TTC549 (cell line): ENCODE data around the gene NSMCE1.
"Not testable (repeated sequence)": the region's sequence is repeated elsewhere in the genome, so short reads cannot be mapped to it uniquely, and the experiment has no call there.

Source experiments
- FAIRE-seq: peaks from 2 replicates; lab custom pipeline; 2012; peaks lifted over from hg19 to GRCh38; lab: Jason Lieb, UNC

The NSMCE1 gene

DNA sequence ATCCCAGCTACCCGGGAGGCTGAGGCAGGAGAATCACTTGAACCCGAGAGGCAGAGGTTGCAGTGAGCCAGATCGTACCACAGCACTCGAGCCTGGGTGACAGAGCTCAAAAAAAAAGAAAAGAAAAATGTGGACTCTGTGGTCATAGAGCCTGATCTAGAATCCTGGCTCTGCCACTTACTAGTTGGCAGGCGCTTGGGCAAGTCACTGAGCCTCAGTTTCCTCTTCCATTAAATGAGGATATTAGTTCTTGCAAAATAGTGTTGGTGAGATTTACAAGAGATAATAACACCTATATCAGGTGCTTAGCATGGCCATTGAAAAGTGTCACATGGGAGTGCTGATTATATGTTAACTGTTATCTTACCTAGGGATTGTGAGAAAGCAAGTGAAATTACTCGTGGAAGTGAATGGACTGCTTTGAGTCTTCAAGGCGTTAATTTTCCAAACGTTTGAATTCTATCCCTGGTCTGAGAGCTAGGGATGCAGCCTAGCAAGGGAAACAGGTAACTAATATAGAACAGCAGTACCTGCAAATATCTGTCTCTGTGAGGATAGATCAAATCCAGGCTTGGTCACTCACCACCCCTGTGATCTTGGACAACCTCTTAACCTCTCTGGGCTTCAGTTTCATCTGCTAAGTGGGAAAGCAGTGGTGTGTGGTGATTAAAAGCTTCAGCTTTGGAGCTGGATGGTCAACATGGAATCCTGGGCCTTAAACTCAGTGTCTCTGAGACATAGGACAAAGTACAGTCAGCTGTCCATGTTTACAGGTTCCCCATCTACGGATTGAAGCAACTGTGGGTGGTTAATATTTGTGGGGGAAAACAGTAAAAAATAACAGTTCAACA lies 953 bp upstream of the NSMCE1 start:
- no peak for FAIRE-seq

DNA sequence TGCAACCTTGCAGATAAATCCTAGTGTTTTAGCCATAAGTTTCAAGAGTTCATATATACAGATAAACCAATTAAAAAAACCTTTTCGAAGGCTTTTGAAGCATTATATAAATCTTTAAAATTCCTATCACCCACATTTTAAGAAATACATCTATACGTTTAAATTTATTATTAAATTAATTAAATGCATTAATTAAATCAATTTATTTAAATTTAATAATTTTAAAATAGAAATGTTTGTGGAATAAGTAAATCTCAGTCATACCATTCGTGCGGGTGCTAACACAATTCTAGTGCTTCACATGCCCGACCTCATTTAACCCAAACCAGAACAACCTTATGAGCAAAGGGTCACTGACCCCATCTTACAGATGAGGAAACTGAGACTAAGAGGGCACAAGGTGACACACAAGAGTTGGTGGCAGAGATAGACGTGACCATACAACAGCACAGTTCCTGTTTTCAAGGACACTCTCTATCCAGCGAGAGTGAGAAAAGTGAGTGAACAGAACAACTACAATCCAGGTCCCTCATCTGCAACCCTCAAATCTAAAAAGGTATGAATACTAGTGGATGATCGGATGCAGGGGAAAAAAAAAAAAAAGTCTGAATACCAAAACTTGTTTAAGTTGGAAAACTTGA lies 1.4 kb downstream of the NSMCE1 start:
- FAIRE-seq: no peak

DNA sequence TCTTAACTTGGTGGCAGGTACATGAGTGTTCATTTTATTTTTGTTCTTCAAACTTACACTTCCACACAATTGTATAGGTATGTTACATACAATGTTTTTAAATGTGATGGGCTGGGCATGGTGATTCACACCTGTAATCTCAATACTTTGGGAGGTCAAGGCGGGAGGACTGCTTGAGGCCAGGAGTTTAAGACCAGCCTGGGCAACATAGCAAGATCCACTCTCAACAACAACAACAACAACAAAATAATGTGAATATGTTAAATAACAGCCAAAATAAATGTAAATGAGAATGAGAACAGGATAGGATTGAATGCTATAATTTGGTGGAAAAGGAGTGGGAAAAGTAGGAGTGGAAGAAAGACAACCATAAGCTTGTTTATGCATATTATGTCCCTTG lies 2.6 kb downstream of the NSMCE1 start:
- no peak for FAIRE-seq

DNA sequence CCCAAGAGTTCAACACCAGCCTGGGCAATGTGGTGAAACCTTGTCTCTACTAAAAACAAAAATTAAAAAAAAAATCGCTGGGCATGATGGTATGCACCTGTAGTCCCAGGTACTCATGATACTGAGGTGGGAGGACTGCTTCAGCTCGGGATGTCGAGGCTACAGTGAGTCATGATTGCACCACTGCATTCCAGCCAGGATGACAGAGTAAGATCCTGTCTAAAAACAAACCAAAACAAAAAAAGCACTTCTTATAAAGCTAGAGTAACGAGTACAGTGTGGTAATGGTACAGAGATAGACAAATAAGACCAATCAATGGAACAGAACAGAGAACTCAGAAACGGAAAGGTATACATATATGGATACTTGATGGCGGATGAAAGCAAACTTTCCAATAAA lies 4.4 kb downstream of the NSMCE1 start:
- no peak for FAIRE-seq

DNA sequence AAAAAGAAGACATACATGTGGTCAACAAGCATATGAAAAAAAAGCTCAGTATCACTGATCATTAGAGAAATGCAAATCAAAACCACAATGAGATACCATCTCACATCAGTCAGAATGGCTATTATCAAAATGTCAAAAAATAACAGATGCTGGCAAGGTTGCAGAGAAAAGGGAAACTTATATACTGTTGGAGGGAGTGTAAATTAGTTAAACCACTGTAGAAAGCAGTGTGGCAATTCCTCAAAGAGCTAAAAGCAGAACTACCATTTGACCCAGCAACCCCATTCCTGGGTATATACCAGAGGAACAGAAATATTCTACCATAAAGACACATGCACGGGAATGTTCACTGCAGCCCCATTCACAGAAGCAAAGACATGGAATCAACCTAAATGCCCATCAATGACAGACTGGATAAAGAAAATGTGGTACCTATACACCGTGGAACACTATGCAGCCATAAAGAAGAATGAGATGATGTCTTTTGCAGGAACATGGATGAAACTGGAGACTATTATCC lies 5.6 kb downstream of the NSMCE1 start:
- not testable (repeated sequence) for FAIRE-seq

DNA sequence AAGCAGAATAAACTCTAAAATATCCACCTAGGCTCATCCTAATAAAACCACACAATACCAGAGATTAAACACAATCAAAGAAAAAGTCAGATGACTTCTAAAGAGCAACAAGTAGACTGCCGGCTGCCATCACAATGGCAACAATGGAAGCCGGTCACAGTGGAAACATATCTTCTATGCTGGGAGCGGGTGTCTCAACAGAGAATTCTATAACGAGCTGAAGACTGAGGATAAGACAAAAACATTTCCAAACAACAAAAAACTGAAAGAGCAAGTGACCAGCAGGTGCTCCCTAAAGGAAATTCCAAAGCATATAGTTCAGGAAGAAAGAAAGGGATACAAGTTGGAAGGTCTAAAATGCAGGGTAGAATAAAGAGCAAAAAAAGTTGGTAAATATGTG lies 8.9 kb downstream of the NSMCE1 start:
- no peak for FAIRE-seq

DNA sequence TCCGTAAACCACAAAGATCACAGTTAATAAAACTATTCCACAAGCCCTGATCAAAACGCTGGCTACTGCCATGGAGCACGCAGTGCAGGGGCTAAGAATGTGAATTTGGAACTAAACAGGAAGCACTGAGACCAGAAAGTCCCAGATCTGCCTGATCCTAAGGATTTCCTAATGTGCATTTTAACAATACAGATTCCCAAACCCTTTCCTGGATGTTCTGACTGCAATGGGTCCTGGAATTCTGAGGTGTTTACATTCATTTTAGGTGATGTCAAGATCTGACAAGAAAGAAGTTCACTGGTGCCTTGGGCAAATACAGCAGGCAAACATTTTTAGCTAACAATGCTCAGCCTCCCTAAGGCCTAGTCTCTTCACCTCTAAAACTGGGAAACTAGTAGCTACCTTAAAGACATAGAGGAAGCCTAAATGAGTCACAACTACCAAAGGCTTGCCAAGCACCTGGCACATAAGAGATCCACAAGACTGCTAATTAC lies 10.3 kb downstream of the NSMCE1 start:
- FAIRE-seq: no peak

DNA sequence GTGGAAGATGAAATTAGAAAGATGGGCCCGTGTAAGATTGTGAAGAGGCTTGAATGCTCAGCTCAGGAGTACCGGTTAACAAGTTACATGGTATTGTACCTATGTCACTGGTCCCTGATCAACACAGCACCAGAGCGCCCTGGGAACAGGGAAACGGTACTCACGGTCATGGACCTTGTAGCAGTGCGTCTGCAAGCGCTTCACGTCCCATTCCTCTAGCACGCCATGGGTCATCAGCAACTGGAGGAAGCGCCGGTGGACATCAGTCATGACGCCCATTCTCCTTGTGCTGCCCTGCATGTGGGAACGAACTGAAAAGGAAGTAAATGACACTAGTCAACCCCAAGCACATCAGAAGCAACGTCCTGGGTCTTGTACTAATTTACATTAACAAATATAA lies 11.3 kb downstream of the NSMCE1 start:
- no peak for FAIRE-seq

DNA sequence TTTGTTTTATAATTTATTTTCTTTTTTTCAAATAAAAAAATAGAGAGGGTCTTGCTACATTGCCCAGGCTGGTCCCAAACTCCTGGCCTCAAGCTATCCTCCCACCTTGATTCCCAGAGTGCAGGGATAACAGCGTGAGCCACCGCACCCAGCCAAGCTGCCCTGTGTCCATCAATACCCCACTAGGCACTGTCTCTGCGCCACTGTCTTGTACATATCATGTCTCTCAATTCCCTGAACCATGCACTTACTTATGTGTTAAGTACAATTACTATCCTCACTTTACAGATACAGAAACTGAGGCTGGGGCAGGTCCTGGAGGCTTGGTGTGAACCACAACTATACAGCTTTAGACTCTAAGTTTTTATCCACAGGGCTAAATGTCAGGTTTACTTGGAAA lies 11.7 kb downstream of the NSMCE1 start:
- no peak for FAIRE-seq

DNA sequence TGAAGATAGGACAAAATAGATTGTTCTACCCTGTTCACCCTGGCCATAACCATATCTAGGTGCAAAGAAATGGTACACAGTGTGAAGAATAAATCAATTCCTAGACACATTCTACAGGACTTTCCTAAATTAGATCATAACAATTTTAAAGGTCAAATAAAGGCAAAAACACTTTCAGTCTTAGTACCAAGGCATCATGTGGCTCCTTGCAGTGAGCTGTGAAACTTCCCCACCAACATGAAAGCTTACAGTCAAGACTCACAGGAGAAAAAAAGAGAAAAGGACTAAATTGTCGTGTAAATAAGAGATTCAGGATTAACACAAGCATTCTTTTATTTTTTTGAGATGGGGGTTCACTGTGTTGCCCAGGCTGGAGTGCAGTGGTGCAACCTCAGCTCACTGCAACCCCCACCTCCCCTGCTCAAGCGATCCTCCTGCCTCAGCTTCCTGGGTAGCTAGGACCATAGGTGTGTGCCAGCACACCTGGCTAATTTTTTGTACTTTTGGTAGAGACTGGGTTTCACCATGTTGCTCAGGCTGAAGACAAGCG lies 14.2 kb downstream of the NSMCE1 start:
- FAIRE-seq: no peak

DNA sequence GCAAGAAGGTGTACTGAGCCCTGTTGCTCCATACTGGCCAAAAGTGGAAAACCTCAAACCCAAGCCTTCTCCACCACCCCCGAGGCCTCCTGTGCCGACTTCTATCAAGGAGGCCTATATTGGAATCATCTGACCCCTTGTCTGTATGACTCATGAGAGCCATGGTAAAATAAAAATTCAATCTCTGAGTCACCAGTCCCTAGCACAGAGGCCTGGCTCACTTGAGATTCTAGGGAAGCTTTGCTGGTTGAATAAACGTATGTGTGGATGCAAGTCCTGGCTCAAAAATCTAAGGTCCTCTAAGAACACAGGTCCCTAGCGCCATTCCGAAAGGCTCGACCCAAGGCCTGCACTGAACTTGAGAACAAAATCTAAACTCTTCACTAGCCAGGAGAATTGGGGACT lies 15.0 kb downstream of the NSMCE1 start:
- FAIRE-seq: no peak

DNA sequence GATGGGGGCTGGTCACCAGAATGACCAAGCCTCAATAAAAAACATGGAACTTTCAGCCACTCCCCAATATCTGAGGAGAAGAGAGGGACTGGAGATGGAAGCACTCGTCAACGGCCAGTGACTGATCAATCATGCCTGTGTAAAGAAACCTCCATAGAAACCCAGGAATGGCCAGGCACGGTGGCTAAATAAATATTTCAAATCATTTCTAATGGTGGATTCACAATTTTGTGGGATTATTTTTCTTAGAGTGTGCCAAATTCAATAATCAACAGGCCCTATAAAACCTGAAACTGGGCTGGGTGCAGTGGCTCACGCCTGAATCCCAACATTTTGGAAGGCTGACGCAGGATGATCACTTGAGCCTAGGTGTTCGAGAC lies 16.4 kb downstream of the NSMCE1 start:
- FAIRE-seq: no peak

DNA sequence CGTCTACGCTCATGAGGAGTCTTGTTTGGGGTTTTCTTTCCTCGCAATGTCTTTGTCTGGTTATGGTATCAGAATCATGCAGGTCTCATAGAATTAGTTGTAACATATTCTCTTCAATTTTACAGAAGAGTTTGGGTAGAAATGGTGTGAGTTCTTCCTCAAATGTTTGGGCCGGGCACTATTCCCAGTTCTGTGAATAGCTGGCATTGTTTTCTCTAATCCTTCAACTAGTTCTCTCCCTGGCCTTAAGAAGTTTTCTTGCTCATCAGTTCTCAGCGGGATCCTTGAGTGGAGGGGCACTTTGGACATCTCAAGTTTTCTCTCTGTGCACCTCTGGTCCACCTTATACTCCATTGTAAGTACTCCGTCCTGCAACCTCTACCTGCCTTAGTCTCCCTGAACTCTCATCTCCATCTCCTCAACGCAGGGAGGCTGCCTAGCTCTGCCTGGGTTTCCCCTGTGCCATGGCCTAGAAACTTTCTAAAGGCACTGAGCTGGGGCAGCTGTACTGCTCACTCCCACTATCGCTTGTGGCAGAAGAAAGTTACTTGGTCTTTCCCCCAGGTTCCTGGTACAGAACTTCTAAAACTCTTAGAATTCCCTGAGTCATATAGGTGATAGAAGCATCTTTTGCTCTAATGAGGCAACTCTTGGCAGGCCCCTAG lies 16.9 kb downstream of the NSMCE1 start:
- FAIRE-seq: no peak

DNA sequence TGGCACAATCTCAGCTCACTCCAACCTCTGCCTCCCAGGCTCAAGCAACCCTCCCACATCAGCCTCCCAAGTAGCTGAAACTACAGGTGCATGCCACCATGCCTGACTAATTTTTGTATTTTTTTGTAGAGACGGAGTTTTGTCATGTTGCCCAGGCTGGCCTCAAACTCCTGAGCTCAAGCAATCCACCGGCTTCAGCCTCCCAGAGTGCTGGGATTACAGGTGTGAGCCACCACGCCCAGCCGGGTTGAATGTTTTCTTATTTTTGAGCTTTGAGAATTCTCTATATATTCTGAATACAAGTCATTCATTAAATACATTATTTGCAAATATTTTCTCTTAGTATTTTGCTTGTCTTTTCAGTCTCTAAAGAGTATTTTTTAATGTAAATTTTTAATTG lies 19.7 kb downstream of the NSMCE1 start:
- FAIRE-seq: not testable (repeated sequence)

DNA sequence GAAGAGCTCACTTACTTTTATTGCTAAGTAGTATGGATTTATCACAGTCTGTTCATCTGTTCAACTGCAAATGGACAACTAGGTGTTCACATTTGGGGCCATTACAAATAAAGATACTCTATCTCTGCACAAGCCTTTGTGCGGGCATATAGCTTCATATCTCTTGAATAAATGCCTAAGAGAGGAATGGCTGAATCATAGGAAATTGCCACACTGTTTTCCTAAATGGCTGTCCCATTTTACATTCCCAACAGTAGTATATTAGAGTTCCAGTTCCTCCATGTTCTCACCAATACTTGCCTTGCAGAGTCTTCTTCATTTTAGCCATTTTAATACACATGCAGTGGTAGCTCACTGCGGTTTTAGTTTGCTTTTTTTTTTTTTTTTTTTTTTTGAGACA lies 20.5 kb downstream of the NSMCE1 start:
- no peak for FAIRE-seq

DNA sequence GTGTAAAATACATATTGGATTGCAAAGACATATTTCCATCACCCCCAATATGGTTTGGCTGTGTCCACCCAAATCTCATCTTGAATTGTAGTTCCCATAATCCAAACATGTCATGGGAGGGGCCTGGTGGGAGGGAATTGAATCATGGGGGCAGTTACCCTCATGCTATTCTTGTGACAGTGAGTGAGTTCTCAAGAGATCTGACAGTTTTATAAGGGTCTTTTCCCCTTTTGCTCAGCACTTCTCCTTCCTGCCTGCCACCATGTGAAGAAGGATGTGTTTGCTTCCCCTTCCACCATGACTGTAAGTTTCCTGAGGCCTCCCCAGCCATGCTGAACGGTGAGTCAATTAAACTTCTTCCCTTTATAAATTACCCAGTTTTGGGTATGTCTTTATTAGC lies 21.5 kb downstream of the NSMCE1 start:
- FAIRE-seq: not testable (repeated sequence)

DNA sequence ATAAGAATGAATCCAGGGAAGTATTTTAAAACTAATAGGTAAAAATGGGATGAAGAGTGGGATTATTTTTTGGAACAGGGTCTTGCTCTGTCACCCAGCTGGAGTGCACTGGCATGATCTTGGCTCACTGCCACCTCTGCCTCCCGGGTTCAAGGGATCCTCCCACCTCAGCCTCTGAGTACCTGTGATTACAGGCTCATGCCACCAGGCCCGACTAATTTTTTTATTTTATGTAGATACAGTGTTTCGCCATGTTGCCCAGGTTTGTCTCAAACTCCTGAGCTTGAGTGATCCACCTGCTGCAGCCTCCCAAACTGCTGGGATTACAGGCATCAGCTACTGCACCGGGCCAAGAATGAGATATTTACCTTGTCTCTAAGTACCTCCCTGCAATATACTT lies 22.1 kb downstream of the NSMCE1 start:
- no peak for FAIRE-seq

DNA sequence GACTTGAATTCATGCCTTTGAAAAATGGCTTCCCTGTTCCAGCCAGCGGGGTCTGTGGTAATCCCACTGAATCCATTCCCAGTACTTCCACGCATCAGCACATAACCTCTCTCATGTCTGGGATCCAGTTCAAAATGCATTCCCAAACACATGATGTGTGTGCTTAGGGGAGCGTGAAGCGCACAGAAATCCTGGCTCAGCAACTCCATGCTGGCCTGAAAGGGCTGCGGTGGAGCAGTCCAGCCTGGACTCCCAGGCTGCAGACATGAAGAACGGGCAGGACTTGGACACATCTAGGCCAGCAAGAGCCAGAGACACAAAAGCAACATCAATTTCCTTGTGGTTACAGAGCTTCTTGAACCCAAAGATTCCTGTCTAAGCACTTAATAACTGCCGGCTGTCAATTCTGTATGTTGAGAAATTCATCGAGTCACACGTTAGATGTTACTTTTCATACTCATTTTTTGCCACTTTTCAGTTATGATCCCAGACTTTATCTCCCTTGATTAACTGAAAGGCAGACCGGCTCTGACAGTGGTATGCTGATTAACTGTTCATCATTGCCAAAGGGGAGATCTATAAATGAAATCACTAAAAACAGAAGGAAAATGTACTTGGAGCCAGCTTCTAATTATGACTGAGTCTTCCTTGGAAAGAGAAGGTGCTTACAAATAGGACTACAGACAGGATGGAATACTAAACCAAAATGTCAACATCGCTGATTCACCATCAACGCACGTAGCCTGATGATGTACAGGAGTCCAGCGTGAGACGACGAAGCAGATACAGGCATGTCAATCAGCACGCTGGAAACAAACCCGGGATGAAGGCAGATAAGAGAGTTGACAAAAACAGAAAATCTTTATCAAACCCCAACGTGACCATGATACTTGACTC lies 23.0 kb downstream of the NSMCE1 start:
- FAIRE-seq: no peak

DNA sequence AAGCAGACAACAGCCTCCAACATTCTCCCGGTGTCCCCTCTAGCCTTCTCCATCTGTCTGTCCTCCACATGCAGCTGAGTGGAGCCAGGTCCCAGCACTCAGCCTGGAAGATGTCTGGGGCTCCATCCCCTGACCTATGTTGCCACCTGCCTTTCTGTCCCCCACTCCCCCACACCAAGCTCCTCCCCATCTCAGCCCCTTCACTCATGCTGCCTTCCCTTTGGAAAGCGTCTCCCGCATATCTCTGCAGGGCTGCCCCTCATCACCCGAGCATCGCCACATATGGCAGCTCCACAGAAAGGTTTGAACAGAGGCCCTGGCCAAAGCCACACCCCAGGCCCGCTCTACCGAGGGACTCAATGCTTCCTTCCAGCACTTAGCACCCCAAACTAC lies 24.2 kb downstream of the NSMCE1 start:
- FAIRE-seq: no peak

DNA sequence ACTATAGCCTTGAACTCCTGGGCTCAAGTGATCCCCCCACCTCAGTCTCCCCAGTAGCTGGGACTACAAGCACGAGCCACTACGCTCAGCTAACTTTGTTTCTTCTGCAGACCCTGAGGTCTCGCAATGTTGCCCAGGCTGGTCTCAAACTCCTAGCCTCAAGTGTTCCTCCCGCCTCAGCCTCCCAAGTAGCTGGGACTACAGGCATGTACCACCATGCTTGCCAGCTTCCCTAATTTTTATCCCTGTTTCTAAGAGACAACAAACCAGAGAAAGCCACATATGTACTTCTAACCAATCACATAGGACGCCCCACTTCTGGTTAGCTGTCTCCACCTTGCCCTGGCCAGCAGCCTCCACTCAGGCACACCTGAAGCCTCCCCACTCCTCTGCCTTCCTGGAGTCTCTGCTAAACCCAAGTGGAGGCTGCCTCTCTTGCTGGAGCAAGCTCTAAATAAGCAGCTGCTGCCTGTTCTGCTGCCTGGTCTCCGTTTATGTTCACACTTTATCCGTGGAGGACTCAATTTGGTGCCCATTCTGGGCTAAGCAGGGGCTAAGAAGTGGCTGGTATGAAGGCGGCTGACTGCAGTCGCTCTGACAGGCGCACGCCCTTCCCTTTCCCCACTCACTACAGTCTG lies 24.7 kb downstream of the NSMCE1 start:
- no peak for FAIRE-seq

DNA sequence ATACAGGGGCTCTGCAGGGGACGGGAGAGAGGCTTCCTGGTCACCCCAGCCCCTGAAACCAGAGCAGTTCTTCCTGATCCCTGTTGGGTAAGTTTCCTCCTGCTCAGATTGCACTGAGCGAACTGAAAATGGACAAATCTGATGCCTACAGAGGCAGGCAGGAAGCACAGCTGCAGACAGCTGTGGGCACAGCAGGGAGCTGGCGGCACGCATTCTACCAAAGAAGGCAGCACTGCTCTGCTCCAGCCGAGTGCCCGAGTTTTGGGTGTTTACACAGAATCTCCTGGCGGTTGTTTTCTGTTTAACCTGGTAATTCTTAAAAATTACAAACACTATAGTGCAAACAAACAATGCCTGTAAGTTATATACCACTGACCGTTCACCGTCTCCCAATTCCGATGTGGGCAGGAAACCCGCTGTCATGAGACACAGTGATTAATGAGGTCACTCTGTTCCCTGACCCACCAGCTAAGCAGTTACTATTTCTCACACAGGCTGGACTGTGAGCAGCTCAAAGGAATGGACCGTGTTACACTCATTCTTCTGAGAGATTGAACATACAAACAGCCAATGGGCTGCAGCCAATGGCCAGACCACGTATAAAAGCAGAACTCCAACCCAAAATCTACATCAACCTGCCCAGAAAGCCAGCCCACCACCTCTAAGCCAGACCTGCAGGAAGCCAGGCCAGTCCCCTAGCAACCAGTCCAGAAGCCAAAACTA lies 25.5 kb downstream of the NSMCE1 start:
- no peak for FAIRE-seq
